Measurements from ENCODE around the gene INO80.
"Not testable (repeated sequence)": the region's sequence is repeated elsewhere in the genome, so short reads cannot be mapped to it uniquely, and the experiment has no call there.

Gene INO80

GRCh38 chr15:41150279-41150678 lies 34.2 kb upstream of the INO80 start:
- DNase-seq (ENCODE audit: extremely low read depth, low read depth), result no peak
- no peak for TF ChIP-seq CTCF (IDR thresholded peaks at IDR 0.05; ENCODE audit: low read depth, low read length)

GRCh38 chr15:41148065-41148464 lies 32.0 kb upstream of the INO80 start:
- DNase-seq (ENCODE audit: extremely low read depth, low read depth), result no peak

GRCh38 chr15:41139619-41140018 lies 23.5 kb upstream of the INO80 start:
- no peak for DNase-seq (ENCODE audit: extremely low read depth, low read depth)
- TF ChIP-seq CTCF (IDR thresholded peaks at IDR 0.05; ENCODE audit: low read depth, low read length), result no peak

More at GRCh38 chr15:41148065-41148464, 32.0 kb upstream of the INO80 start:
- TF ChIP-seq CTCF (IDR thresholded peaks at IDR 0.05; ENCODE audit: low read depth, low read length), result no peak

- not testable (repeated sequence) for DNase-seq (ENCODE audit: extremely low read depth, low read depth)
Measured at GRCh38 chr15:41139112-41139511, 23.0 kb upstream of the INO80 start.

- DNase-seq (ENCODE audit: extremely low read depth, low read depth), result not testable (repeated sequence)
Measured at GRCh38 chr15:41135580-41135979, 19.5 kb upstream of the INO80 start.

- no peak for DNase-seq (ENCODE audit: extremely low read depth, low read depth)
- no peak for TF ChIP-seq CTCF (IDR thresholded peaks at IDR 0.05; ENCODE audit: low read depth, low read length)
Measured at GRCh38 chr15:41133454-41133853, 17.4 kb upstream of the INO80 start.

- DNase-seq (ENCODE audit: extremely low read depth, low read depth), result not testable (repeated sequence)
Measured at GRCh38 chr15:41132094-41132493, 16.0 kb upstream of the INO80 start.

GRCh38 chr15:41128174-41128902 lies 12.3 kb upstream of the INO80 start:
- DNase-seq (ENCODE audit: extremely low read depth, low read depth), result no peak

More at GRCh38 chr15:41128174-41128902, 12.3 kb upstream of the INO80 start:
- TF ChIP-seq CTCF (IDR thresholded peaks at IDR 0.05; ENCODE audit: low read depth, low read length), result no peak
